Measurements from ENCODE around the gene TSTD1.

The TSTD1 gene

DNA sequence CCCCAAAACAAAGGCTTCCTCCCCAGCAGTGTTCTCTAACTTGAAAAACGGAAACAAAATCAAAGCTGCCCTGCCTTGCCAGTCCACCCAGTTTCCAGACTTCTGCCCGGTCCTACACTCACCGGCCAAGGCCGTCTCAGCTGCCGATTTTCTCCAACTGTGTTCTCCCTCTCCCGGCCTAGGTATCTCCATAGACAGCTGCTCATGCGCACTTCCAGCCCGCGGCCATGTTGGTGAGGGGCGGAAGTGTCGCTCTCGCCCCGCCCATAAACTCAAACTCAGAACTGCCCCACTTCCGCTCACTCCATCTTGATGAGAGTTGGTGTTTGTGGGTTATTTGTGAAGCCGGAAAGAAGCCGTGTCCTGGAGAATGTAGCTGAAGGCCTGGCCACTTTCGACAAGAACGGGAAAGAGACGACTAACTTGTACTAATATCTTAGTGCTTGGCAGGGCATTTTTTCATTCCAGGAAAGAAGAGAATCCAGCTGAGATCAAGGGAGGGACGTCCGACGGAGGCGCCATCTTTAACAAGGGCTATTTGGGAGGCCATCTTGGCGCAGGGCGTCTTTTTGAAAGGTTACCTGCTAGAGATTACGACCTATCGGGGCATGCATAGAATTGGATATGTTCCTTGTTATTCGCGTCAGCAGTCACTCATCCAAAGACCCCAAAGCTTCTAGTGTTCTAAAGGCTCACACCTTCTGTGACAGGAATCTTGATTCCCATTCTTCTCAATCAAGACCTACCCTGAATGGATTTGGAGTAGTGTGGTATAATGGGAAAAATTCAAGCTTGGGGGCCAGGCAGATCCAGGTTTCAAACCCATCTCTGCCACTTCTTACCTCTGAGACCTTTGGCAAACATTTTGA, 7.2 kb upstream of the TSTD1 start, which contains the start of gene USF1:
Gene USF1 (minus strand): TSS at position 242 of the 869 bp plus-strand sequence. CDS start 2,702 bp downstream, outside the sequence.
- TF ChIP-seq, protein P1, sequence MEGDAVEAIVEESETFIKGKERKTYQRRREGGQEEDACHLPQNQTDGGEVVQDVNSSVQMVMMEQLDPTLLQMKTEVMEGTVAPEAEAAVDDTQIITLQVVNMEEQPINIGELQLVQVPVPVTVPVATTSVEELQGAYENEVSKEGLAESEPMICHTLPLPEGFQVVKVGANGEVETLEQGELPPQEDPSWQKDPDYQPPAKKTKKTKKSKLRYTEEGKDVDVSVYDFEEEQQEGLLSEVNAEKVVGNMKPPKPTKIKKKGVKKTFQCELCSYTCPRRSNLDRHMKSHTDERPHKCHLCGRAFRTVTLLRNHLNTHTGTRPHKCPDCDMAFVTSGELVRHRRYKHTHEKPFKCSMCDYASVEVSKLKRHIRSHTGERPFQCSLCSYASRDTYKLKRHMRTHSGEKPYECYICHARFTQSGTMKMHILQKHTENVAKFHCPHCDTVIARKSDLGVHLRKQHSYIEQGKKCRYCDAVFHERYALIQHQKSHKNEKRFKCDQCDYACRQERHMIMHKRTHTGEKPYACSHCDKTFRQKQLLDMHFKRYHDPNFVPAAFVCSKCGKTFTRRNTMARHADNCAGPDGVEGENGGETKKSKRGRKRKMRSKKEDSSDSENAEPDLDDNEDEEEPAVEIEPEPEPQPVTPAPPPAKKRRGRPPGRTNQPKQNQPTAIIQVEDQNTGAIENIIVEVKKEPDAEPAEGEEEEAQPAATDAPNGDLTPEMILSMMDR (IDR thresholded peaks at IDR 0.05; ENCODE audit: insufficient read depth, missing control alignments) = no peak
- peak; percentile 46 for FAIRE-seq
- DNase-seq (ENCODE audit: insufficient read length, low spot score) = peak; percentile 93

DNA sequence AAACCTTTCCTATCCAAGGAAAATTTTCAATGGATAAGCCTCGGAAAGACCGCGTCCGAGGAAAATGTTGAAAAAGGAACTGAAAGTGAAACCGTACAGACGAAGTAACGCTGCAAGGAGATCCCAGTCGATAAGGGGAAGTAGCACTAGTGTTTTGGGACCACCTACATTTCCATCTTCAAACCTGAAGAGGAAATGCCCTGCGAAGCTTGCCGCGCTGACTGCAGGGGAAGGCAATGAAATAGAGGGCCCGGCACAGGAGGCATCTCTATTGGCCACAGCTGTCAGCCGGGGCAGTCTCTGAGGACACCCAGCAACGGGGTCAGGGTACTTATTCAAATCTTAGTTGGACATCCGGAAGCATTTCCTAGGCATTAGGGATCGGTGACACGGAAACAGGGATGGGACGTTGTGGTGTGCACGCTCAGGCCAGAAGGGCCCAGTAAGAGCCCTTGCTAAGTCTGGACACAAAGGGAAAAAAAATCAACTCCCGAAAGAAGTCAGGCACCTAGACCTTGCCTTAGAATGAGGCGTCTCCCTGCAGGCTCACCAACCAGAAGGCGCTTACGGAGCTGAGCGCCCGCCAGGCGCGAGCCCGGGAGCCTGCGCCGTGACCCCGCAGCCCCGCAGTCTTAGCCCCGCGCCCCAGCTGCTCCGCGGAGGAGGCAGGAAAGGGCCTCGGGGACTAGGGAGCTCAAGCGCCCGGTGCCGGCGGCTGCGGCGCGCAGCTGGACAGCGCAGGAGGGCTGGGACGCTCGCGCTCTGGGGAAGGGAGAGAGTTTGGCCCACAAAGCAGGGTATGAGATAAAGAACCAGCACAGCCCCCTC, 6.4 kb upstream of the TSTD1 start:
- FAIRE-seq = no peak
- TF ChIP-seq, protein P1 (IDR thresholded peaks at IDR 0.05; ENCODE audit: insufficient read depth, missing control alignments) = no peak
- no peak for DNase-seq (ENCODE audit: insufficient read length, low spot score)

DNA sequence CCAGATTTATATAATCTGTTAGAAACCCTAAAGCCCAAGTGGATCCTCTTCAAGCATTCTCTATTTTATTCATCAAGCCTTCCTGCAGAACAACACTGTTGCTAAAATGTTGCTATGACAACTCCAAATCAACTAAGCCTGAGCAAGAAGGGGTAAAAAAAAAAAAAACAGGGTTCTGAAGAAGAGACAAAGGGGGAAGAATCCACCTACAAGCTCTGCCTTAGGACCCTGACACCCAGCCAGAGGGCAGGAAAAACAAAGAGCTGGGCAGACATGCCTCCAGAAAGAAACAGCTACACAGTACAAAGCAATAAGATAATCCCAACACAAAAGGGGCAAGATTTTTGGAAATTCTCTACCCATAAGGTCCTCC, 5.8 kb upstream of the TSTD1 start:
- TF ChIP-seq, protein P1 (IDR thresholded peaks at IDR 0.05; ENCODE audit: insufficient read depth, missing control alignments) = no peak
- DNase-seq (ENCODE audit: insufficient read length, low spot score) (no peak), FAIRE-seq (no peak)

DNA sequence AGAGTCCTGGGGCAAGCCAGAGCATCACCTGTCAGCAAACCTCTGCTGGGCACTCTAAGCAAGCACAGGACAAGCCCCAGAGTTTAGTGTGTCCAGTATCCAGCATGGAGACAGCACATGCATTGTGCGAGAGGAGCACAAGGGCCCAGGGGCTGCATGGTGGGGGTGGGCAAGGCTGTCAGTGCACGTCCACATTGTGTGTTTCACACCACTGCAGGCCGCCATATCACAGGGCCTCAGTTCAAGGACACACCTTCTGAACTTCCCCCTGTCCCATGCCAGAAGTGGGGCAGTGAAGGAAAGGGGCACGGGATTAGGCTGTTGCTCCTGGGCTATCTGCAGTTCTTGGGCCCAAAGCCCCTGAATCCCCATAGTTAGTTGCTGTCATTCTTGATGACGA, 782 bp upstream of the TSTD1 start:
- TF ChIP-seq, protein P1 (IDR thresholded peaks at IDR 0.05; ENCODE audit: insufficient read depth, missing control alignments) = no peak
- FAIRE-seq = no peak
- no peak for DNase-seq (ENCODE audit: insufficient read length, low spot score)

DNA sequence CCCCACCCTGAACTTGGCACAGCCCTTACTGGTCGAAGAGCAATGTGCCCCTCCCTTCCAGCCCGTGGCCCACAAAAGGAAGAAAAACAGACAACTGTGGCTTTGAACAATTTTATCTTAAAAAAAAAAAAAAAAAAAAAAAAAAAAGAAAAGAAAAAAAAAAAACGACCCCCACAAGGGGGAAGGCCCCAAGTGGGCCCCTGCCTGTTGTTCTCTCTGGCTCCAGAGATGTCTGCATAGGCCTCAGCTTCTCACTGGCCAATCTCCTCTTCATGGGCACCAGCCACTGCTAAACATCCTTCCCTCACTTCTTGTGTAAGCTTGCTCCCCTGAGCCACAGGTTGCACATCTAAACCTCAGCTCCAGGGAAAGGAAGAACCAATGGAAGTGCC, 386 bp upstream of the TSTD1 start:
- TF ChIP-seq, protein P1 (IDR thresholded peaks at IDR 0.05; ENCODE audit: insufficient read depth, missing control alignments) = no peak
- no peak for FAIRE-seq

DNA sequence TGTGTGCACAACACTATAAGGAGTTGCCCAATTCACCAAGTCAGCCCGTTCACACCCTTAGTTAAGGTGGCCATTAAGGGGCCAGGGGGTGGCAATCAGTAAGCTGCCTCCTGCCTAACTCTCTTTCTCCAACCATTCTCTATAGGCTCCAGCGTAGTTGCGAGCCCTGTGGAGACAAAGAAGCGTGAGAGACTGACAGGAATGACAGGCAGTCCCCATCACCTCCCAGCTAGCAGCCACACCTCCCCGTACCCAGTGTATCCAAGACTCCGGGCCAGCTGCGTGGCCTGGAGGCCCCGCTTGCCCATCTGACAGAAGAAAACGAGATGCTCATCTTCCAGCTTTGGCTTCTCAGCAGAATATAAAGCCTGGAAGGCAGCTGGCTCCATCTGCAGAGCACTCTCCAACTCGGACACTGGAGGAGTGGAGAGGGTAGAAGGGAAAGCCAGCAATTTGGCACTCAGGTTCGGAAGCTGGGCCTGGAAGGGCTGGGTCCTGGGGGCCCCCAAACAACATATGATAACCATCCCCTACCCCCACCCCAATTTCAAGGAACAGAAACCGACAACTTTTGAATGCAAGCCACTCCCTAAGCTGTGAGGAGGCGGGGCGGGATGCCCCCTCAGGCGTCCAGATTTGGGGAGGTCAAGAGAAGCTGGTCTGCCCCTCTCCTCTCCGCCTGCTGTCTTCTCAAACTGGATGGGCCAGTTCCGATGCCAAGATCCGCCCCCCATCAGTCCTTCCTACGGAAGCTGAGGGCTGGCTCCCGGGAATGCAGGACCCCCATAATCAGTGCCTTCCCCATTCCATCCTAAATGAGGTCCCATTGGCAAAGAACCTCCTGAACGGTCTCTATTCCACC, 872 bp downstream of the TSTD1 start:
- TF ChIP-seq, protein P1 (IDR thresholded peaks at IDR 0.05; ENCODE audit: insufficient read depth, missing control alignments) = no peak
- FAIRE-seq (no peak), DNase-seq (ENCODE audit: insufficient read length, low spot score) (no peak)

More for the DNA sequence above, 386 bp upstream of the TSTD1 start:
- DNase-seq (ENCODE audit: insufficient read length, low spot score) = no peak
